Stimulated activated CD4-positive, alpha-beta T cell treated with anti-CD3 and anti-CD28 coated beads, Interleukin-4, amount 100 ng/mL, for 48 hours (primary cell): ENCODE measurements around the gene FGF3.
"Not testable (repeated sequence)": the region's sequence is repeated elsewhere in the genome, so short reads cannot be mapped to it uniquely, and the experiment has no call there.

Source experiments
- DNase-seq, 2 donors: peaks; one replicate each; pipeline ENCODE4 v3.0.0-alpha.2; 2020; ENCODE audit warnings: low read depth in 2 of 2

The FGF3 gene

DNA sequence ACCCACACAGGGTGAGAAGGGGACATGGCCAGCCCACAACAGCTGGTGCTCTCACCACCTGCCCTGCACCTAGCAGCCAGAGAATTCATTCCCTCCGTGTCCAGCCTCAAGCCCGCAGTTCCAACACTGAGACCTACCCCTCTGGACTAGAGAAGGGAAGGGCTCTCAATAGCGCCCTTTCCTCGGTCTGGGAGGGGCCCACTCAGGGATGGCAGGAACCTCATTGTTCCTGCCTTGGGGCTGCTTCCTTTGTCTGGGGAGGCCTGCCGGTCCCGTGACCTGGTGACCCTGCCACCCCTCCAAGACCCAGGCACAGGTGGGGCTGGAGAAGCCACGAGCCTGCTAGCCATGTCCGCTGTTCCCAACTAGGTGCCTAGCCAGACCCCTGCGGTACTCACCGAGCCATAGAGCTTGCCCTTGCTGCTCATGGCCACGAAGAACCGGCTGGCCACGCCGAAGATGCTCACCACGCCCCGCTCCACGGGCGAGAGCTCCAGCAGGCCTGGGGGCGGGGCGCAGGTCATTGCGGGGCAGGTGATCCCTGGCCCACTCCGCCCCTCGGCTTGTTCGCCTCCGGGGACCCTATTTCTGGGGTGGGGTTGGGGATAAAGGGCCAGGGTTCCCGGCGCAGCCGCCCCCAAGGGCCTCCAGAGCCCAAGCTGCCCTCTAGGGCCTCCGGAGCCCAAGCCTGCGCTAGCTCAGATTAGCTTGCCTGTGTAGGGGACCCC, 45.4 kb downstream of the FGF3 start:
- no peak for DNase-seq

DNA sequence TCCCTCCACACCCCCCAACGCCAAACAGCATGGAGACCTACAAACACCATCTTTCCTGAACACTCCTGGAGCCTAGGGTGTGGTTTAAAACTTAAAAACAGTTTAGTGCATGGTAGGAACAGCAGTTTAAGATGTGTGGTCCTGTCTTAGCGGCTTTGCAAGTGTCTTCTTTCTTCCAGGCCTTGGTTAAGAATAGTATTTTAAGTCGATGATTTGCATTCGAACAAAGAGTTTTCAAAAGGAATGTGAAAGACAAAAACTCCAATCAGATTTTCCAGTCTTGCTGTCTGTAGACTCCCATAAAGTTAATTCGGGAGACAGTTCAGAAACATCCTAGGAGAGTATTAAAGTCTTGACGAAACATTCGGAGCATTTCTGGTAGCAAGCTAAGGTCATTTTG, 47.8 kb downstream of the FGF3 start:
- DNase-seq, result no peak

DNA sequence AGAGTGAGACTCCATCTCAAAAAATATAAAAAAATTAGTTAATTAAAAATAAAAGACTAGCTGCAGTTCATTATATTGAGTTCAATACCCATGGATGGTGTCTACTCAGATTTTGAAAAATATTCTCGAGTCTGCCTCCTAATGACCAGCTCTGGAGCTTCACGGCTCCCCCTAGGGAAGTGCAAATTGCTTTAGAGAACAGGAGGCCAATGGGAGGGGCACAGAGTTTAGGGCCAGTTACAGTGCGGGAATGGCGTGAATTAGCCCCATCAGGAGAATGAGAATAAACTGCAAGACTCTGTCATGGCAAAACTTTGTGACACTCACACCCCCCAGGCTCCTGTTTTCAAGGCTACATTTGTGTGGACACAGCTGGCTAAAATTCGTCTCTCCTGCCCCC, 48.7 kb downstream of the FGF3 start:
- DNase-seq, result no peak

DNA sequence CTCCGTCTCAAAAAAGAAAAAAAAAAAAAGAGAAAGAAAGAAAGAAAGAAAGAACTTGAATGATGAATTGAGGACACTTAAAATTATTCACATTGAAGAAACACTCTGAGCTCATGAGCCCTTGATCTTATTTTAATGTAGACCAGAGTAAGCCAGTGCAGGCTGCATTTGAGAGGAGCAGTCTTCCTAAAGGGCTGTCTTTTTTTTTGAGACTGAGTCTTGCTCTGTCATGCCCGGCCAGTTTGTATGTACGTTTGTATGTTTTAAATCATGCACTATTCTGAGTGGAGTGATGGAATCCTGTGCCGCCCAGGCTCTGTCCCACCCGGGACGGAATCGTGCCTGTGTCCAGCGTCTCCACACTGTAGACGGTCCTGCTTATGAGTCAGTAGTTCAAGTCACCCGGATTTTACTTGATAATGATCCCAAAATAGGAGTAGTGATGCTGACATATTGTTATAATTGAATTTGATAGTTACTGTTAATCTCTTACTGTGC, 53.7 kb downstream of the FGF3 start:
- no peak for DNase-seq

DNA sequence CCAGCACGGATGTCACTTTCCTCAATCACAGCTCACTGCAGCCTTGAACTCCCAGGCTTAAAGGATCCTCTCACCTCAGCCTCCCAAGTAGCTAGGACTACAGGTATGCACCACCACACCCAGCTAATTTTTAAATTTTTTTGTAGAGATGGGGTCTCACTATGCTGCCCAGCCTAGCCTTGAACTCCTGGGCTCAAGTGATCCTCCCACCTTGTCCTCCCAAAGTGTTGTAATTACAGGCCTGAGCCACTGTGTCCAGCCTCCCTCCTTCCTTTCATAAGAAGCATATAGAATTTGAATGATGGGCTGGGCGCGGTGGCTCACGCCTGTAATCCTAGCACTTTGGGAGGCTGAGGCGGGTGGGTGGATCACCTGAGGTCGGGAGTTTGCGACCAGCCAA, 54.3 kb downstream of the FGF3 start:
- not testable (repeated sequence) for DNase-seq

DNA sequence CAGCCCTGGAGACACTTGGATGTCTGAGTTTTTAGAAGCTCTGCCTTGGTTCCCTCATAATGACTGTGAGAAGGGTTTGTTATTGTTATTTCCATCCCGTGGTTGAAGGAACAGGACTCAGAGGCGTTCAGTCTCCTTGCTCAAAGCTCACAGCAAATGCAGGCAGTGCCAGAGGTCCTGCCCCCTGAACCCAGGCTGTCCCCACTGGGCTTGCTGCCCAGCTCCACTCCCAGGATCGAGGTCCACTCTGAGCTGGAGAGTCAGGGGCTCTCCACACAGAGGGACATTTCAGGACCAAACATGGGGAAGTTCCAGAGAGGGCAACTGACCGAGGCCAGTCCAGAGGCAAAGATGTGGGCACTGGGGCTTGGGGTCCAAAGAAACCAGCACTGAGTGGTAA, 58.9 kb downstream of the FGF3 start:
- DNase-seq, result no peak
